ENCODE results near the gene HECW1.

The HECW1 gene

DNA sequence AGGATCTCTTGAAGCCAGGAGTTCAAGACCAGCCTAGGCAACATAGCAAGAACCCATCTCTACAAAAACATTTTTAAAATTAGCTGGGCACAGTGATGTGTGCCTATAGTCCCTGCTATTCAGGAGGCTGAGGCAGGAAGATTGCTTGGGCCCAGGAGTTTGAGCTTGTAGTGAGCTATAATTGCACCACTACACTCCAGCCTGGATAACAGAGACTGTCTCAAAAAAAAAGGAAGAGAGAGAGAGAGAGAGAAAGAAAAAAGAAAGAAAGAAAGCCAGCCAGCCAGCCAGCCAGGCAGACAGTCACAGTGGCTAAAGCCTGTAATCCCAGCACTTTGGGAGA, 375.3 kb downstream of the HECW1 start:
- DNase-seq (ENCODE audit: low read depth in 4 of 4, low spot score in 1 of 4), result no peak

DNA sequence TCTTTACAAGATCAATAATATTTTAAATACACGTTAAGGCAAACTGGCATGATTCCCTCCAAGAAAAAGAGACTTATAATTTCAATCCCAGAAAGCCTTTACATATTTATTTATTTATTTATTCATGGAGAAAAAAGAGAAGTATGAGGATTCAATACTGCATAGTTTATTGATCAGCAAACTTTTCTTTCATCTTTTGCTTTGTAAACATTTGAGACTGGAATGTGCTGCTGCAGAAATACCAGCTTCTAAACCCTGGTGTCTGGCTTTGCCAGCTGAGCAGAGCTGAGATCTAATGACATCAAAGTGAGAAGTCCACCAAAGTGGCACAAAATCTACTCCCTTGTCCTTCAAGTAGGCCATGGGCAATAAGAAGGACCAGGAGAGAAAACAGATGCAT, 376.8 kb downstream of the HECW1 start:
- no peak for DNase-seq (ENCODE audit: low read depth in 4 of 4, low spot score in 1 of 4)

DNA sequence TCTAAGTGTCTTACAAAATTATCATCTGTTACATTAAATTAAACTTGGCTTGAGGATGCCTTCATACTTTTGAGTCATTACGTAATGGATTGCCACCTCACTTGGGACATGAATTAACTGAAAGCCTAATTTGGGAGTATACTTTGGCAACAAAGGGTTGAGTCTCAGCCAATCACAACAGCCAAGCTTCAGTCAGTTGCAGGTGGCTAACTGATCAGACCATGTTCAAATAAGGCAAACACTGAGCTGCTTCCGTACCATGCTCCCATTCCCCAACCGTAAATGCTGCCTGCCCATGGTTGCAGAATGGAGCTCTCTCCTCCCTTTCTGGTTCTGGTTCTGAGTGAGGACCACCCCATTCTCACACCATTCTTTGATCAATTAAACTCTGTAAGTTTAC, 377.6 kb downstream of the HECW1 start:
- no peak for DNase-seq (ENCODE audit: low read depth in 4 of 4, low spot score in 1 of 4)

DNA sequence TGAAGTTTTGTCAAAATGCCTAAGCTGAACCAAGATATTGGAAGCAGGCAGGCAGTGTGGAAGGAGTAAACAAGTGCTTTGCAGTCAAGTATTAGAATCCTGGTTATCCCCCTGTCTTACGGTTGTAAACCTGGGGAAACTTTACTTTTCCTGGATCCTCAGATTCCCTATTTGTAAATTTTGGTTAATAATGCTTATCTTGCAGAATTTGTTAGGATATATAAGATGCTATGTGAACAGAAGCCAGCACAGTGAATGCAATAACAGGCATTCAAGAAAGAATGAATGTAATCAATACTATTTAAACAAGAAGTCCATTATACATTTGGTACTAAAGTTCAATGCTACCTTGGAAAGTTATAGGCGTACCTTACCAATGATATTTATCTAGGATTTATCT, 378.7 kb downstream of the HECW1 start:
- DNase-seq (ENCODE audit: low read depth in 4 of 4, low spot score in 1 of 4), result no peak

DNA sequence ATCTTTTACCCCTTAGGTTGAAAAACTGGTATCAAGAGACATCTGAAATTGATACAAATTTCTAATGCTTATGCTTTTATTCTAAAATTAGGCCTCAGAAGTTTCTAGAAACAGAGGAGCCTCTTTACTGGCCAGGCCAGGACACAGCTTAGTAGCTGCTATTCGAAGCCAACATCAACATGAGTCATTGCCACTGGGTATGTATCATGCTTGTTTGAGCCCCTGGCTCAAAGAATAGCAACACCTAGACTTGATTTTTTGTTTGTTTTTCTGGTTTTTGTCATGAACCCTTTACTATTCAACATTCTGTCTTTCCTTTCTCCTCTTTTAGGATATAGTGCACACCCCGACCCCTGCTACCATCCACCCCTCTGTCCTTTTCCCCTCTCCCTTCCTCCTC, 379.5 kb downstream of the HECW1 start:
- no peak for DNase-seq (ENCODE audit: low read depth in 4 of 4, low spot score in 1 of 4)

DNA sequence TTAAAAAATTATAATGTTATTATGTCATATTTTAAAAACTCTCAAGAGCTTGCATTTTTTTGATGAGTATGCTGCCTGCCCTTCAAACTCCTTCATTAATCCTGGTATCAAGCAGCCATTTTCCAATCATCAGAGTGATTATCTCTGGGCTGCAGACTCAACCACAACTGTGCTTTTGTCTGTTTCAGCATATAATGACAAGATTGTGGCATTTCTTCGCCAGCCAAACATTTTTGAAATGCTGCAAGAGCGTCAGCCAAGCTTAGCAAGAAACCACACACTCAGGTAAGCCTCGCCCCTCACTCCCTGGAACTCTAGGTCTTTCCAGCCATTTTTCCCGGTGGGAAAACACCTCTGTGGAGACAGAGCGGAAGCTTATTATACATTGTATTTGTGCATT, 380.4 kb downstream of the HECW1 start:
- DNase-seq (ENCODE audit: low read depth in 4 of 4, low spot score in 1 of 4), result no peak

DNA sequence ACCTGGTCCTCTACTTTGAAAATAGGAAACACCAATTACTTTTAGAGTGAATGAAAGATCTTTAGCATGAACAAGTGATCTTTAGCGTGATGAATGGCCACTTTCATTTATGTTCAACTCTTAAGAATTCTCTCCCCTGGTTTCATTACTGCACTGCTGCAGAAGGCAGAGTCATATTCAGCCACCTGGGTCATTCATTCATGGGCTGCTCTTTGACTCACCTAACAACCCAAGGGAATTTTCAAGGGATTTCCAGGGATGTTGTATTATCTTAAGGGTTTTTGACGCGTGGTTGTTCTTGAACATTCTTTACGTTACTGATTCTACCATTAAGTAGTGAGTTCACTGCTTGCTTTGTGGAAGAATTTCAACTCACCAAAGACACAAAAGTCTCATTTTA, 383.1 kb downstream of the HECW1 start:
- no peak for DNase-seq (ENCODE audit: low read depth in 4 of 4, low spot score in 1 of 4)

DNA sequence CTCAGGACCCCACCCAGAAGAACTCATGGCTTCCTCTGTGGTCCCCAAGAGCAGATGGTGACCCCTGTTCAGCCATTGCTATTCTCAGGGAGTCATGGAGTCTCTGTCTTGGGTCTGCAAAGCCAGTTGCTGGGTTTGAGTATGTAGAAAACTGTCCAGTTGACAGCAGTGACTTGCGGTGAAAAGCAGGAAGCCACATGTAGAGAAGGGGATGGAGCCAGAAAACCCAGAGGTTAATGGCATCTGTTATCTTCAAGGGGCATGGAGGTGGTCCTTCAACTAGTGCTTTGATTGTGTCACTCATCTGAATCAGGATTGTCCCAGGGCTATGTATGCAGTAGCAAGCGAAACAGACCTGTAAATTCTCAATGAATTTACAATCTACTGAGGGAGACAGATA, 384.1 kb downstream of the HECW1 start:
- DNase-seq (ENCODE audit: low read depth in 4 of 4, low spot score in 1 of 4), result no peak

DNA sequence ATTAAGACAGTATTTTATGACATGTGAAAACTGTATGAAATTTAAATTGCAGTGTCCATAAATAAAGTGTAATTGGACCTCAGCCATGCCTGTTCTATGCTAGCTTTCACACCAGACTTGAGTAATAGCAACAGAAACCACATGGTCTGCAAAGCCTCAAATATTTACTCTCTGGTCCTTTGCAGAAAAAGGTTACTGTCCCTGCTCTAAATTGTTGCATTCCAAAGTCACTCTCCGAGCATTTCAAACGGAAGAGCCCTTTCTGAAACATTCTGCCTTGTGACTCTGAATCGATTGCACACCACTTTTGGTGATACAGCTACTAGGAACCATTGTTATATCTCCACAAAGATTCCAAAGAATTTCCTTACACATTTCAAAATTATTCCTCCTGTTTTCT, 389.4 kb downstream of the HECW1 start:
- no peak for DNase-seq (ENCODE audit: low read depth in 4 of 4, low spot score in 1 of 4)

DNA sequence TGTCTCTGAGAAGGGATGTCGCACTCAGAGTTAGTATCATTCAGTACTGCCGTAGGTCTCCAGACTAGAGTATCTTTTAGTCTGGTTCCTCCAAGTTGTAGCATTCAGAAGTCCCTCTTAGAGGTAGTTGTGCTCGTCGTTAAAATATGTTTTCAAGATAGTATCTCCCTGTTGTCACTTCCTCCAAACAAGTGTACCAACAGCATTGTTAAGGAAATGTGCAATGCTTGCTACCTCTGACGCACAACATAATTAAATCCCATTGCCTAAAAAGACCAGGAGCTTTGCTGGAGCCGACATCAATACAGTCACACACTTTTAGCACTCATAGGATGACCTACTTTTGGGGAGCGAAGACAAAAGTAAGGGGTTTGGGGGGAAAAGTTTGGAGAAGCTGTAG, 390.5 kb downstream of the HECW1 start:
- DNase-seq (ENCODE audit: low read depth in 4 of 4, low spot score in 1 of 4), result no peak

DNA sequence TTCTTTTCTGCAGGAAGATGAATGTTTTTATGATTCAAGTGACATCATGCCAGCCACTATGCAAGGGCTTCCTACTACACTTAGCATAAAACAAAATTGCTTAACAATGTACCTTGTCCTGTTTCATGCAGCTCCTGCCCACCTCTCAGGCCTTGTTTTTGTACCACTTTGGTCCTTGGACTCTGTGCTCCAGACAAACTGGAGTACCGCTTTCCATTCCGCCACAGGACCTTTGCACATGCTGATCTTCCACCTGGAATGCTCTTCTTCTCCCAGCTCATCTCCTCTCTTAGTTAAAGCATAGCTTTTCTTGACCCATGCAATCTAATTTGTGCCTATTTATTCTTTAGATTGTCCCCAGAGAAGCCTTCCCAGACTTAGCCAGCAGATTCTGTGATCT, 393.0 kb downstream of the HECW1 start:
- DNase-seq (ENCODE audit: low read depth in 4 of 4, low spot score in 1 of 4), result no peak

DNA sequence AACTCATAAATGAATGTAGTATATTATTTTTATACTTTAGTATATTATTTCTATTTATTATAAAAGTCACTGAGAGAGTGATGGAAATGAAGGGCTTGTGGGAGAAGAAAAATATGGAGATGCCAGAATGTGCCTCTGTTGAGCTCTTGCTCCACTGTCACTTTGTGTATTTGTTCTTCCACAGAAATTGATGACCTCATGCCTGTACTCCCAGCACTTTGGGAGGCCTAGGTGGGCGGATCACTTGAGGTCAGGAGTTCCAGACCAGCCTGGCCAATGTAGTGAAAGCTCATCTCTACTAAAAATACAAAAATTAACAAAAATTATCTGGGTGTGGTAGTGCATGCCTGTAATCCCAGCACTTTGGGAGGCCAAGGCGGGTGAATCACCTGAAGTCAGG, 394.0 kb downstream of the HECW1 start:
- DNase-seq (ENCODE audit: low read depth in 4 of 4, low spot score in 1 of 4), result no peak

DNA sequence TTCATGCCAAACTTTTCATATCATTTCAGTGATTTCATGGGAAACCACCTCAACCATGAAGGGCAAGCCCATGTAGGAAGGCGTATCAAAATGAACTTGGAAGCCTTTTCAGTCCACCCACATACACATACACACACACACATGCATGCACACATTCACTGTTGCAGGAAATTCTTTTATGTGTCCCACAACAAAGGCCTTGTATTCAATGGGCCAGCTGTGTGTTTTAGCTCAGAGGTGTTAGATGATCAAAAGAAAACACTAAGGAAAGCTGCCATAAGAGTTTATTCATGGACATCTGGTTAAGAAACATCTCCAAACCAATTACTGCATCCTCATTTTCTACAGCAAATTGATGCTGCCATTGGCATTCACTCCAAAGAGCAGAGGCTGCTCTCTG, 396.0 kb downstream of the HECW1 start:
- DNase-seq (ENCODE audit: low read depth in 4 of 4, low spot score in 1 of 4), result no peak

DNA sequence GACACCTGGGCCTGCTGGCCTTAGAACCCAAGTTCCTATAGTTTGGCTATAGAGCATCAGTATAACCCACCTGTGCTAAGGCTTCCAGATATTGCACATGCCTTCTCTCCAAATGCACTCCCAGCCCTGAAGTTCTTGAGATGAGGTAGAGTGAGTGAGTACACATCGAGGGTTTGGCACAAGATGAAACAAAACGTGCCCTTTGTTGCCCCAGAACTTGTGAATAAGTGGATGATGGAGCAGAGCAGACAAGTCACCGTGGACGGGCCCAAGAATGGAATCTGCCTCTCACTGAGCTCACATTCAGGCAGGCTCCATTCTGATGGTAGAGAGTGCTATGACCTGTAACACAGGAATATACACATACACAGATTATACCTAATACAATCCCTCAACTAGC, 397.5 kb downstream of the HECW1 start:
- DNase-seq (ENCODE audit: low read depth in 4 of 4, low spot score in 1 of 4), result no peak

DNA sequence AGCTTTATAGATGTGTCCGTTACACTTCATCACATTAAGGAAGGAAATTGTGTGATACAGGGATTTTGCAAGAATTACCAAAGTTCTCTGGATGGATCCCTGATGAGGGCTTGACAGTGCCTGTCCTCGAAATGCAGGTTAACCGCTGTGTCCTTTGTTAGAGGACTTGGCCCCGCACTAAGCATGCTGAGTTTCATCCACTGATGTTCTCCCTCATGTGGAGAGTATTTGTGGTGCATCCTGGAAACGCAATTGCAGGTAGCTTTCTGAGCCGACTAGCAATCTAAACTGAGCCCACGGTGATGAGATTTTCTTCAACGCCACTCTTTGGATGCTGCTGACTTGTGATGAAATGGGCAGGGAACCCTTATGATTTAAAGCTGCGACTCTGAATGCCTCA, 398.6 kb downstream of the HECW1 start:
- no peak for DNase-seq (ENCODE audit: low read depth in 4 of 4, low spot score in 1 of 4)

DNA sequence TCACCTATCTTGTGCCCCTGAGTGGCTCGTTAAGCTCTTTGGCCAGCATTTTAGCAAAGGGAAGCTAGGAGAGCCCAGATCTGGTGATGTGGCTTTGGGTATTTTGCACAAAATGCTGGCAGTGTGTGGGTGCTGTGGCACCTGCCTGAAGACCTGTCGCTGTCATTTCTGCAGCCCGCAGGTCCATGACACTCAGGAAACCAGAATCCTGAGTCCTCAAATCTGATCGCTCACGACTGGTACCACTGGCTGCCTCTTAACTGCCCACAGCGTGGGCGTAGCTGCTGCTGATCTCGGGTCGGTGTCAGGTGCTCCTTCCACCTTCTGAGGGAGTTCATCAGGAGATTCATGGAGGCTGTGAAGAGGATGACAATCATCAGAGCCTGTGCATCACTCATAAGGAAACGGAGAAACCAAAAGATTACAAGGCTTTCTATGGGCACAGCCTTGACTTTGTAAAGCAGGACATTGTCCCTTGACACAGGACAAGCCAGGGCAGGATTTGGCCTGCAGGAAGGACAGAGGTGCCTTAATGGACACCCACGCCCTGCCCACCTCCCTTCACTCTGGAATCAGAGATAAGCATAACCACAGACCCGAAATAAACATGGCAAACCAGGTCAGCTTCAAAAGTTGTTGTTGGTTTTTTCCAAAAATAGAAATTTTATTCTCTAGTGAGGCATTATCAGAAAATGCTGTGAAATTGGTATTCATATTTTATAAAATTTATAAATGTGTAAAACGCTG, 399.5 kb downstream of the HECW1 start:
- no peak for DNase-seq (ENCODE audit: low read depth in 4 of 4, low spot score in 1 of 4)

DNA sequence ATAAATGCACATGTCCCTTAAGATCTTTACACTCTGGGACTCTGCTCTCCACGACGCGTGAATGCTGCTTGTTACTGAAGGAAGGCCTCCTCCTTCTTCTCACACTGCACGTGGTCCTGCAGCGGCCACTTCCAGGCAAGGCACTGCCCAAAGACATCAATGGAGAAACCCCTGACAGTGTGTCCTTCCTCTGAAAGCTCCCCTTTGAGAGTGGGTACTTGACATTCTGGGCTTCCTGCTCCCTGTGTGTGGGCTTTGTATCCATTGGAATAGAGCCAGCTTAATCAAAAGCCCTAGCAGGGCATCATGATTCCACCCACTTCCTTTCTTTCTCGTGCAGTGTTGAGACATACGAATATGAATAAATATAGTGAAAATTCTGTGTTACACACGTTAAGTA, 400.8 kb downstream of the HECW1 start:
- DNase-seq (ENCODE audit: low read depth in 4 of 4, low spot score in 1 of 4), result no peak

DNA sequence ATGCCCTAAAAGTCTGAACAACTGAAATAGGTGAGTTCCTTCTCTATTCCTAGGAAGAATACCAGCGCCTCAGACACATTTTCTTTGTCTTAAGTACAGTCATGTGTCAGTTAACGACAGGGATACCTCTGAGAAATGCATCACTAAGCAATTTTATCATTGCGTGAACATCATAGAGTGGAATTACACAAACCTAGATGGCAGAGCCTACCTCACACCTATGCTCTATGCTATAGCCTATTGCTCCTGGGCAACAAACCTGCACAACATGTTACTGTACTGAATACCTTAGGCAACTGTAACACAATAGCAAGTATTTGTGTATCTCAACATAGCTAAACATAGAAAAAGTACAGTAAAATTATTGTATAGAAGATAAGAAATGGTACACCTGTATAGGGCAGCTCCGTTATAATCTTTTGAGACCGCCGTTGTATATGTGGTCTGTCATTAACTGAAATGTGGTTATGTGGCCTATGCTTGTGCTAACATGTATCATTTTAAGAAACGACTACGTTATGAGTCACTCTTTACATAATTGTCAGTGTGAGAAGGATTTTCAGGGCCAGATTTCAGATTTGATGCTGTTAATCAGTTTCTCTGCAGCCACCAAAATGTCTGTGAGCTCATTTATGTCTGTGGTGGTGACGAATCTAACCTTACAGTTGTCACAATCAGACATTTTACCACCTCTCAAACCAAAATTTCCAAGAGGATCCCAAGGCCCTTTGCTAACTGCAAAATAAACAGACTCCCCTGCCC, 404.3 kb downstream of the HECW1 start:
- no peak for DNase-seq (ENCODE audit: low read depth in 4 of 4, low spot score in 1 of 4)

DNA sequence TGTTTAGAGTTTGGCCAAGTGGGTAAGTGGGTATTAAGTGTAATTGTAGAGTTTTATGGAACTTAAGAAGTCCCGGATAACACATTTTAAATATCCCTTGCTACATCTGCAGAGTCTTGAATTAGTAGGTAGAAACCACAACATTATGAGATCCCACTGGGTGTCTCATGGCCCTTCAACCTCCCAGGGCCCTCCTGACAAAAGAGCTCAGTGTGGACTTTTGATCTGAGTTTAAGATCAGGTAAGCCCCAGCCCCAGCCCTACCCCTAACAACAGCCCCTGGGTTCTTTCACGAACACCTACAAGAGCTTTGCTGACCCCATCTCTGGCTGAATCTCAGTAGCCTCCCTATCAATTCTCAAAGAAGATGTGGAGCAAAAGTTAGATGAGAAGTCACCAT, 405.0 kb downstream of the HECW1 start:
- DNase-seq (ENCODE audit: low read depth in 4 of 4, low spot score in 1 of 4), result no peak

DNA sequence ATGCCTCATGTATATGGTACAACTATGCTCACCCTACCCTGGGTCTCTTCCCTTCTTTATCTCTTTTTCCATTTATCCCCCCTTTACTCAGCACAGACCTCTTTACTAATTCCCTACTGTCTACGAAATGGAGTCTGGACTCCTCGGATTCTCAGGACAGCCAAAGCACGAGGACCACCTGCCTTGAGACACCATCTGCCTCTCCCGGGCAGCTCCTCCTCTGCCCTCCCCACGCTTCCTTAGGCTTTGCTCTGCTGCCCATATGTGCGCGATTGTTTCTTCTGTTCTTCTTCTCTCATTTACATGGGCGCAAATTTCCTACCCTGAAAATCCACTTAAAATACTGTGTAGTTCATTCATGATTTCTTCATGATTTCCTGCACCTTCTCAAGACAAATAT, 407.8 kb downstream of the HECW1 start:
- DNase-seq (ENCODE audit: low read depth in 4 of 4, low spot score in 1 of 4), result no peak

DNA sequence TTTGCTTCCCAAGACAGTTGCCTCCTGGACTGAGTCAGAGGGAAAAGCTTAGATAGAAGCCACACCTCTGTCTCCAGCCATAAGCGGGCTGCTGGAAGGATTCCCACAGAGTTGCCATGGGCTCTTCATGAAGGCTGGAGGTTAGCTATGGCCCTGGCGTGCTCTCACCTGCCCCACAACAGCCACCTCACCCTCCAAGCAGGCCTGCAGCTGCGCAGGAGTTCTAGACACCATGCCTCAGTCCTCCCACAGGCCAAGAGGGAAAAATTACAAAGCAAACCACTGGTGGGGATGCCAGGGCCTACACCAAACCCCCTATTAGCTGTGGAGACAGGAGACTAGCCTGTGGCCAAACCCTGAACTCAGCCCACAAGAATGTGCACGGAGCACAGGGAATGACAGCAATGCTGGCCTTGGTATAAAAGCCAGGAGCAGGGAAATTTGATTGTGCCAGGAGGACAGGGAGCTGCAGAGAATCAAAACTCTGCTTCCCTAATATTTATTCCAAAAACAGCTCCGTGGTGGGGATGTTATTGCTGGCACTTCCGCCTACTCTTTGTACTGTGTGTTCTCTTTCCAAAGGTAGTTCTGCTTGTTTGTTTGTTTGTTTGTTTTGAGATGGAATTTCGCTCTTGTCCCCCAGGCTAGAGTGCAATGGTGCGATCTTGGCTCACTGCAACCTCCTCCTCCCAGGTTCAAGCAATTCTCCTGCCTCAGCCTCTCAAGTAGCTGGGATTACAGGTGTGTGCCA, 410.1 kb downstream of the HECW1 start:
- no peak for DNase-seq (ENCODE audit: low read depth in 4 of 4, low spot score in 1 of 4)

DNA sequence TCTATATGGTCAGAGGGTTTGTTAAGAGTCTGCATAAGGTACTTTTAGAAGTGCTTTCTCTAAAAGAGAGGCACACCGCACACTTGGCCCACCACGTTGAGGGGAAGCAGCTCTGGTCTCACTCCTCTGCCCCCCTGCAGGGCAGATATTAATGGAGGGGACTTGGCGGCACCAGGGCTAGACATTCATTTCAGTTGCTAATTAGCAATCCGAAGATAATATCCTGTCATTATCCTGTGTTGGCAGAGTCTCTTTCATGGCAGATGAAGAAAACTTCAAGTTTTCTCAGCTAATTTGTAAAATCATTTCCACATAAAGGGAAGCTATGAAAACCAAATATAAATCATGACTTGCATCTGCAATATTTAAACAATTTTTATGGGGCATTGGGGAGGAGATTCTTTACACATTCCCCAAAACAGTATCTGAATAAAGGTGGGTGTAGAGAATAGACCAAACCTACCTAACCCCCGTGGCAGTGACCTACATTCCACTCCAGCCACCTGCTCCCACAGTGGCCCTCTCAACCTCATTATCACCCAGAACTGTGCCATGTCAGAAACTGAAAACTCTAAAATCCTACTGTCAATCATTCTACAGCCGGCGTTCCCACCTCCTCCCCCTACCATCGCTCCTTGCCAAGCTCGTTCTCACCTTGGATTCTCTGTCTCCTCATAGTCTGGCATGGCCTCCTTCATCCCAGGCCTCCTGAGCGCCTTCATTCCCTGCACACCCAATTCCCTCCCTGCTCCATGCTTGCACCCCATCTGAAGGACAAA, 416.3 kb downstream of the HECW1 start:
- DNase-seq (ENCODE audit: low read depth in 4 of 4, low spot score in 1 of 4), result no peak
